ENCODE measurements around the gene LBX1.

LBX1 gene

GRCh38 chr10:101244321-101245050, 15.2 kb upstream of the LBX1 start:
- no peak for DNase-seq (ENCODE audit: low spot score)

- no peak for DNase-seq (ENCODE audit: low spot score)
These were observed 12.8 kb upstream of the LBX1 start for GRCh38 chr10:101241840-101242707.

- no peak for DNase-seq (ENCODE audit: low spot score)
These were observed 9.5 kb upstream of the LBX1 start for GRCh38 chr10:101238732-101239105.

GRCh38 chr10:101237982-101238731, 8.9 kb upstream of the LBX1 start:
- no peak for DNase-seq (ENCODE audit: low spot score)

- DNase-seq (ENCODE audit: low spot score) = peak; percentile 41
These were observed 8.1 kb upstream of the LBX1 start for GRCh38 chr10:101237081-101237981.

- DNase-seq (ENCODE audit: low spot score) = no peak
These were observed 7.3 kb upstream of the LBX1 start for GRCh38 chr10:101236376-101237080.

GRCh38 chr10:101235766-101236165, 6.5 kb upstream of the LBX1 start:
- no peak for DNase-seq (ENCODE audit: low spot score)

- DNase-seq (ENCODE audit: low spot score) = no peak
These were observed 5.1 kb upstream of the LBX1 start for GRCh38 chr10:101234333-101234732.

GRCh38 chr10:101233863-101234262, 4.6 kb upstream of the LBX1 start:
- no peak for DNase-seq (ENCODE audit: low spot score)

- no peak for DNase-seq (ENCODE audit: low spot score)
These were observed 4.2 kb upstream of the LBX1 start for GRCh38 chr10:101233443-101233842.

- DNase-seq (ENCODE audit: low spot score) = no peak
These were observed 2.8 kb upstream of the LBX1 start for GRCh38 chr10:101231912-101232689.

GRCh38 chr10:101231092-101231491, 1.8 kb upstream of the LBX1 start:
- DNase-seq (ENCODE audit: low spot score) = no peak

GRCh38 chr10:101230183-101230917, 1.1 kb upstream of the LBX1 start:
- no peak for DNase-seq (ENCODE audit: low spot score)

GRCh38 chr10:101228966-101229265, 347 bp downstream of the LBX1 start:
- no peak for DNase-seq (ENCODE audit: low spot score)

- no peak for DNase-seq (ENCODE audit: low spot score)
These were observed 904 bp downstream of the LBX1 start for GRCh38 chr10:101228153-101228965.

GRCh38 chr10:101227429-101228152, 1.7 kb downstream of the LBX1 start:
- no peak for DNase-seq (ENCODE audit: low spot score)
